Measurements from ENCODE around the gene DDX51.
A peak's percentile ranks its signal among the peaks of the same experiment; 100 is the strongest.
"Not testable (repeated sequence)": the region's sequence is repeated elsewhere in the genome, so short reads cannot be mapped to it uniquely, and the experiment has no call there.

The DDX51 gene

DNA sequence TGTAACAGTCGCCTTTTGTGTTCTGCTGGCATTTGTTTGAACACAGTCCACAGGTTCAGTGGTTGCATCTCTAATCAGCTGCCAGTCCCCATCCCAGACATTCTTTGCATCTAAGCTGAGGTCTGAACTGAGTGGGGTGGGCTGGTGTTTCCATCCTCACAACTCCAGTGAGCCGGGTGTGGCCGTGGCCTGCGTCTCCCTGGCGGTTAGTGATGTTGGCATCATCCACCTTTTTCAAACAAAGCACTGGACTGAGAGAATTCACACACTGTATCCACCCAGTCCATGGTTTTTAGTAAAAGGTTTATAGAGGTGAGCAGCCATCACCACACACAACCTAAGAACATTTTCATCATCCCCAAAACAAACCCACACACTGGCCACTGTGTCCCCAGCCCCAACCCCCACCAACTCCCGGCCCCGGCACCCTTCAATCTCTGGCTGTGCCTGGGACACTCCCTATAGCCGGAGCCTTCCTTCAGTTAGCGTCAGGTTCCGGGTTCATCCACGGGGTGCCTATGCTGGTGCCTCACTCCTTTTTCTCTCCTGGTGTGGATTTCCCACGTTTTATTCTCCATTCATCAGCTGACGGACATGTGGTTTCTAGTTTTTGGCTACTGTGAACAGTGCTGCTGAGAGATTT, 6.5 kb downstream of the DDX51 start:
- no peak for DNase-seq

DNA sequence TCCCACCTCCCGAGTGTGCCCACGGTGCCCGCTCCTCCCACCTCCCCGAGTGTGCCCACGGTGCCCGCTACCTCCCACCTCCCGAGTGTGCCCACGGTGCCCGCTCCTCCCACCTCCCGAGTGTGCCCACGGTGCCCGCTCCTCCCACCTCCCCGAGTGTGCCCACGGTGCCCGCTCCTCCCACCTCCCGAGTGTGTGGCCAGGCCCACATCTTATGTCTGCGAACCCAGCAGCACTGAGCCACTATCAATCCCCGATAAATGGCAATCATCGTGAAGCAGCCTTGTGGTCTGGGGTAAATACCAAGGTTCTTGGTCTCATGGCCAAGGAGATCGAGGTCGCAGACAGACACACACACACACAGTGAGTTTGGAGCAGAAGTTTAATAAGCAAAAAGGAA, 7.9 kb downstream of the DDX51 start:
- not testable (repeated sequence) for DNase-seq

DNA sequence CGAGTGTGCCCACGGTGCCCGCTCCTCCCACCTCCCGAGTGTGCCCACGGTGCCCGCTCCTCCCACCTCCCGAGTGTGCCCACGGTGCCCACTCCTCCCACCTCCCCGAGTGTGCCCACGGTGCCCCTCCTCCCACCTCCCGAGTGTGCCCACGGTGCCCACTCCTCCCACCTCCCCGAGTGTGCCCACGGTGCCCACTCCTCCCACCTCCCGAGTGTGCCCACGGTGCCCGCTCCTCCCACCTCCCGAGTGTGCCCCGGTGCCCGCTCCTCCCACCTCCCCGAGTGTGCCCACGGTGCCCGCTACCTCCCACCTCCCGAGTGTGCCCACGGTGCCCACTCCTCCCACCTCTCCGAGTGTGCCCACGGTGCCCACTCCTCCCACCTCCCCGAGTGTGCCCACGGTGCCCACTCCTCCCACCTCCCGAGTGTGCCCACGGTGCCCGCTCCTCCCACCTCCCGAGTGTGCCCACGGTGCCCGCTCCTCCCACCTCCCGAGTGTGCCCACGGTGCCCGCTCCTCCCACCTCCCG, 9.4 kb downstream of the DDX51 start:
- not testable (repeated sequence) for DNase-seq

- no peak for DNase-seq
Observed at GRCh38 chr12:132133952-132134652, 10.0 kb downstream of the DDX51 start.

GRCh38 chr12:132132609-132133430, 11.3 kb downstream of the DDX51 start:
- no peak for DNase-seq

GRCh38 chr12:132131952-132132351, 12.2 kb downstream of the DDX51 start:
- no peak for DNase-seq

DNA sequence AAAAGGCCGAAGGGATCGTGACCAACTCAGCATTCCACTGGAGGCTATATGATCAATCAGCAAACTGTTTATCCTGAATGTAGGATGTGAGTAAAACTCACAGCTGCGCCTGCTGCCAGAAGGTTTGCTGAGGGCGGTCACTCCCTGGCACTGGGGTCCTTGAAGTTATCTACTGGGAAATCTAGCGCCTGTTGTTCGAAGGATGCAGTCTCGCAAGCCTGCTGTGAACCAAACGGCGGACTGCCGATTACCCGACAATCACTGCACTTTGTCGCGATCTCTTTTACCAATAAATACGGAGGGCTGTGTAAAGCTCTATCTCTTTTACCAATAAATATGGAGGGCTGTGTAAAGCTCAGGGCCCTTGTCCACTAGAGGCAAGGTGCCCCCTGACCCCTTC, 12.9 kb downstream of the DDX51 start:
- no peak for DNase-seq

GRCh38 chr12:132130690-132131089, 13.4 kb downstream of the DDX51 start:
- DNase-seq: no peak

DNA sequence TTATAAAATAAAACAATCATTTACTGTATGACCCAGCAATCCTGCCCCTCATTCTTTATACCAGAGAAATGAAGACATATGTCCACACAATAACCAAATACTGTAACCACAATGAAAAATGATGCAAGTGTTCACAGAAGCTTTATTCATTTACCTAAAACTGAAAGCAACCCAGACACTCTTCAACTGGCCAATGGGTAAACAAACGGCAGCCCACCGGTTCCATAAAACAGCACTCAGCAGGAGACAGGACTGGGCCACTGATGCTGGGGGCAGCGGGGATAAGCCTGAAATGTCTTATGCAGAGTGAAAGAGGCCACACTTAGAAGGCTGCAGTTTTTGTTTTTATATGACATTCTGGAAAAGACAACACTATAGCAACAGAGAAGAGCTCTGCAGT, 15.1 kb downstream of the DDX51 start:
- no peak for DNase-seq

DNA sequence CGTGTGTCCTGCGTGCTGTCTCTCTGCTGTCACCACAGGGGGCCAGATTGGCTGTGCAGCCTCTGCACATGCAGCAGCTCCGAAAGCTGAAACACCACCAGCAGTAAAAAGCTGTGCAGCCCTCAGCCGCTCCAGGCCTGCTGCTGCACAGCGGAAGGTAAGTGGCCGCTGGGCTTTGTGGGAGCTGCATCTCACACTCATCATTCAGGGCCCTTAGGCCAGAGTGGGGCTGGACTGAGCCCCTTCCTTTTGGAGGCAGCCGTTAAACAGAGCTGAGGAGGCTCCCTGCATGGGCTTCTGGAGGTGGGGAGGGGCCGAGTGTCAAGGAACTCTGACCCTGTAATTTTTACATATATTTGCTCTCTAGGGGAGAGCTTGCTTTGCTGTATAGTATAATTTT, 17.1 kb downstream of the DDX51 start:
- DNase-seq: no peak

DNA sequence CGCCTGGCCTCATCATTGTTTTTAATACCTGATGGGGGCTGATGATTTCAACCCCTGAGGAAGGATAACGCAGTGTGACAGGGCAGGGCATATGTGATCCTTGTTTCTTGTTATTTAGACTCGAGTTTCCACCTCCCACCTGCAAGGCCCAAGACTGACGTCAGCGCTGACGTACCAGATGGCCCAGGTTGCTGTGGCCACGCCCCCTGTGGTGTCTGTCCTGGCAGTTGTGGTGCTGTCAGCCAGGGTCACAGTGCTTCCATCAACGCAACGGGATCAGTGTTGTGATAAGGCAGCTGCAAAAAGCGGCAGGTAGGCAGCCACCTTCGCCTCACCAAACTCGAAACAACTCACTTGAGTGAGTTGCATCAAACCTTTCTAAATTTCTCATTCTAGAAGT, 18.4 kb downstream of the DDX51 start:
- no peak for DNase-seq

GRCh38 chr12:132124766-132125425, 19.2 kb downstream of the DDX51 start:
- DNase-seq: peak; percentile 62

GRCh38 chr12:132123970-132124765, 20.0 kb downstream of the DDX51 start:
- no peak for DNase-seq

GRCh38 chr12:132121283-132121682, 22.8 kb downstream of the DDX51 start:
- DNase-seq: no peak

DNA sequence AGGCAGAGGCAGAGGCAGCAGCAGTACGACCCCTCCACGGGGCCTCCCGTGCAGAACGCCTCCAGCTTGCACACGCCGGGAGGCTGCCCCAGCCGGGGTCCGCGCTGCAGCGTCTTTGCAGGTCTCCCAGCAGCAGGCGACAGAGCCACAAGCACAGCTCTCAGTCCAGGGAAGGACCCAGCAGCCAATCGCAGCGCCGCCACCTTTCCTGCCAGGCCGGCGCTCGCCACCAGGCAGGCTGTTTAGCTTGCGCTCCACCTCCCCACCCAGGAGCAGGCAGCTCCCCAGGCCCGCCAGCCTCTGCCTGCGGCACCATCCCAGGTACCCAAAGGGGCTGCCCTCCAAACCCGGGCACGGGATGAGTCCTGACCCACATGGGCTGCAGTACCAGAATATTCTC, 25.2 kb downstream of the DDX51 start:
- no peak for DNase-seq

DNA sequence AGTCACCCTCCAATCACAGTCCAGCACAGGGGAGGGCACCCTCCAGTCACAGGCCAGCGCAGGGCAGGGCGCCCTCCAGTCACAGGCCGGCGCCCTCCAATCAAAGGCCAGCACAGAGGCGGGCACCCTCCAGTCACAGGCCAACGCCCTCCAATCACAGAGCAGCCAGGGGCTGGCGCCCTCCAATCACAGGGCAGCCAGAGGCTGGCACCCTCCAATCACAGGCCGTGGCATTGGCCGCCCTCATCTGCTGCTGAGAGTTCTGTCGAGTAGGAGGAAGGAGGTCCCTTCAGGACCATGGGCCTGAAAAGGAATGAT, 26.6 kb downstream of the DDX51 start:
- no peak for DNase-seq

- no peak for DNase-seq
Observed at GRCh38 chr12:132116709-132117557, 27.2 kb downstream of the DDX51 start.

- no peak for DNase-seq
Observed at GRCh38 chr12:132115500-132115899, 28.6 kb downstream of the DDX51 start.

DNA sequence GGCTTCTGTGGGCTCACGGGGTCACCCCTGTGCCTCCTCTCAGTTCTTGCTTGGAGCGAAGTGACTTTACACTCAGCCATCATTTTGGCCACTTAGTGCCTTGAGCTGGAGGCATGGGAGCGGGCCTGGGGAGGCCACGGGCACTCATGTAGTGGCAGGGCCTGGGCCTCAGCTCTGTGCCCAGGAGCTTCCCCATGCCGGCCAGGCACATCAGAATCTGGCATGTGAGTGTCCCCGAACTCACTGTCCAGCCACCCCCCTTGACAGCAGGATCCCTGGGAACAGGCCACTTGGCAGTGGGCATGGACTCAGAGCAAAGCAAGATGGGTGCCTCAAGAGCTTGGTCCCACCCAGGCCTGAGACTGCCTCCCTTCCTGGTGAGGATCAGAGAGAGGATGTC, 29.5 kb downstream of the DDX51 start:
- no peak for DNase-seq

GRCh38 chr12:132111654-132112304, 32.3 kb downstream of the DDX51 start:
- no peak for DNase-seq

DNA sequence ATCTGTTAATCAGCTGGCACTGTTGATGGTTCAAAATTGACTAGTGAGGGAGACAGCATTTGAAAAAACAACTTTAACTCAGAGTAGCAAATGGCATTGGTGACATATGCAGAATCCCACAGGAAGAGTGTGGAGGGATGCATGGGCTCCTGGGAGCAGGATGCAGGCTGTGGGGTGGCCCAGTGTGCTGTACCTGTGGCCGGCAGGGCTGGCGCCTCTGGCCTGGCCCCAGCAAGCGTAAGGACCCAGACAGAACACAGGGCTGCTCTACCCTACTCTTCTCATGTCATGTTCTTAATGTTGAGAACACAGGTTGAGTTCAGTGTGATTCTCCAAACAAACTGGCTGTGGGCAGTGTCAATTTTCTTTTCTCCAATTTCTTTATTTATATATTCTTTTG, 33.4 kb downstream of the DDX51 start:
- DNase-seq: no peak
